ENCODE results near the gene CDR2. TPM values are rescaled to one million over a fixed set of nuclear protein-coding genes. Genes with fewer than 3 reads are reported as not detected.
"Not testable (repeated sequence)": the region's sequence is repeated elsewhere in the genome, so short reads cannot be mapped to it uniquely, and the experiment has no call there.

The CDR2 gene
- total RNA-seq, 1 donor from 2014 or later, result 6.7 TPM

DNA sequence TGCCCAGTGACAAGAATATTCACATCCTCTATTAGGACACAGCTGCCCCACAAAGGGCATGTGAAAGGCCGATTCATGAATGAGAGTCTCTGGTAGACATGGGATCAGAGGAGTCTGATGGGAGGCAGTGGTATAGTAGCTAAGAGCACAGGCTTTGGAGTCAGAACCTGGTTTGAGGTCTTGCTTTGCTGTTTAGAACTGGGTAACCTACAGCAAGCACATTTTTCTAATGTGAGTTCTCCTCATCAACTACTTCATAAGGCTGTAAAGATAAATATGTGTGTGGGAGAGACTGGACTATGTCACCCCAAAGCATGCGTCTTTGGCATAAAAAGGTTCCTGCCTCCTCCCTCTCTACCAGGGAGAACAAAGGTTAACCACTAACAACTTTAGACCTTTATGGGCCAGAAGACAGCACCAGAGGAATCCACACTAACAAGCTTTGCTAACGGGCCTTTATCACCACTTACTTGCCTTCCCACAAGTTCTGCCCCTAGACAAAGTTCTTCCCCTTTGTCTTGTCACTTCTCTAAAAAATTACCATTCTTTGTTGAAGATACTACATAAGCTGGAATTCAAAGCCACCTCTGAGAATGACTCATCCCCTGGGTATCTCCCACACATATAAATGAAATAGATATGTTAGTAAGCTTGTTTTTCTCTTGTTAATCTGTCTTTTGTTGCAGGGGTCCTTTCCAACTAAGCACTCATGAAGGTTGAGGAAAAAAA, 21.1 kb downstream of the CDR2 start:
- Mint-ChIP-seq H3K9me3 (no peaks in the 10 kb centered on the region), H3K27me3 (no peaks in the 10 kb centered on the region), H3K27ac (no peak overlapping the region), H3K4me3 (no peak overlapping the region), H3K36me3 (ENCODE audit: low read depth) (peaks cover 25% of the 10 kb centered on the region), H3K4me1 (peaks cover 30% of the 10 kb centered on the region)
- POLR2A ChIA-PET, result no interaction called here
- no peak for ATAC-seq (ENCODE audit: low read depth)
- TF ChIP-seq, protein P1, sequence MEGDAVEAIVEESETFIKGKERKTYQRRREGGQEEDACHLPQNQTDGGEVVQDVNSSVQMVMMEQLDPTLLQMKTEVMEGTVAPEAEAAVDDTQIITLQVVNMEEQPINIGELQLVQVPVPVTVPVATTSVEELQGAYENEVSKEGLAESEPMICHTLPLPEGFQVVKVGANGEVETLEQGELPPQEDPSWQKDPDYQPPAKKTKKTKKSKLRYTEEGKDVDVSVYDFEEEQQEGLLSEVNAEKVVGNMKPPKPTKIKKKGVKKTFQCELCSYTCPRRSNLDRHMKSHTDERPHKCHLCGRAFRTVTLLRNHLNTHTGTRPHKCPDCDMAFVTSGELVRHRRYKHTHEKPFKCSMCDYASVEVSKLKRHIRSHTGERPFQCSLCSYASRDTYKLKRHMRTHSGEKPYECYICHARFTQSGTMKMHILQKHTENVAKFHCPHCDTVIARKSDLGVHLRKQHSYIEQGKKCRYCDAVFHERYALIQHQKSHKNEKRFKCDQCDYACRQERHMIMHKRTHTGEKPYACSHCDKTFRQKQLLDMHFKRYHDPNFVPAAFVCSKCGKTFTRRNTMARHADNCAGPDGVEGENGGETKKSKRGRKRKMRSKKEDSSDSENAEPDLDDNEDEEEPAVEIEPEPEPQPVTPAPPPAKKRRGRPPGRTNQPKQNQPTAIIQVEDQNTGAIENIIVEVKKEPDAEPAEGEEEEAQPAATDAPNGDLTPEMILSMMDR (IDR thresholded peaks at IDR 0.05), result no peak
- CTCF ChIA-PET, result no interaction called here
- intact Hi-C loops (cut with micrococcal nuclease), result no loop called here
- DNase-seq, result no peak

DNA sequence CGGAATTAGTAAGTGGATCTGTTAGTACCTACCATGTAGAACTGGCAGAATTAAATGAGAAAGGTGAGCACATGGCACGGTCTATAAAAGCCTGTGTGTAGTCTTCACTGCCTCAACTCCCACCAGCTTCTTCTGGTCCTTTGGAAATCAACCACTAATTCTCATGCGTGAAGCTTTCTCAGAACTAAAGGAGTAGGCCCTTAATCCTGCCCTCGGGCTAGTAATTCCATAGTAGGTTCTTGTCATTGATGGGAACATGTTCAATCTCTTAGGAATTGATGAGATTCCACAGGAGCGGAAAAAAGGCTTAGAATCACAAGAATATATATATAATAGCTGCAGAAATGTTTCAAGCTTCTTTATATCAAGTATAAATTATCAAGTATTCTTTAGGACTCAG, 21.7 kb downstream of the CDR2 start:
- TF ChIP-seq, protein P1 (IDR thresholded peaks at IDR 0.05), result no peak
- ChIA-PET POLR2A (no interaction called here), CTCF (no interaction called here)
- Mint-ChIP-seq H3K4me3 (no peak overlapping the region), H3K27ac (no peak overlapping the region), H3K9me3 (no peaks in the 10 kb centered on the region), H3K27me3 (no peaks in the 10 kb centered on the region), H3K4me1 (peaks cover 23% of the 10 kb centered on the region), H3K36me3 (ENCODE audit: low read depth) (peaks cover 27% of the 10 kb centered on the region)
- no peak for ATAC-seq (ENCODE audit: low read depth)
- intact Hi-C loops (cut with micrococcal nuclease), result no loop called here
- no peak for DNase-seq

DNA sequence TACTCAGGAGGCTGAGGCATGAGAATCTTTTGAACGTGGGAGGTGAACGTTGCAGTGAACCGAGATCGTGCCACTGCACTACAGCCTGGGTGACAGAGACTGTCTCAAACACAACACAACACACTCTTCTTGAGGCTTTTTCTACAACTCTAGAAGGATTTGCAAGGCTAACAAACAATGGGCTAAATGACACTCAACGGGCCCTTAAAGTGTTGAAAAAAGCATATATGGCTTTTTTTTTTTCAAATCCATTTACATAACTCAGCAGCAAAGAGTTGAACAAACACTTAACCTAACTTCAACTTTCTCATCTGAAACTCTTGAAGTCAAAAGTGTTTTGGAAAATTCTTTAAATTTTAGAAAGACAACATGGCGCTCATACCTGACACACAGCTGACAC, 22.3 kb downstream of the CDR2 start:
- no peak for DNase-seq
- Mint-ChIP-seq H3K9me3 (no peaks in the 10 kb centered on the region), H3K4me3 (no peak overlapping the region), H3K4me1 (peaks cover 18% of the 10 kb centered on the region), H3K27me3 (no peaks in the 10 kb centered on the region), H3K36me3 (ENCODE audit: low read depth) (peaks cover 33% of the 10 kb centered on the region), H3K27ac (no peak overlapping the region)
- no peak for ATAC-seq (ENCODE audit: low read depth)
- ChIA-PET POLR2A (no interaction called here), CTCF (no interaction called here)
- intact Hi-C loops (cut with micrococcal nuclease), result no loop called here
- TF ChIP-seq, protein P1 (IDR thresholded peaks at IDR 0.05), result no peak

DNA sequence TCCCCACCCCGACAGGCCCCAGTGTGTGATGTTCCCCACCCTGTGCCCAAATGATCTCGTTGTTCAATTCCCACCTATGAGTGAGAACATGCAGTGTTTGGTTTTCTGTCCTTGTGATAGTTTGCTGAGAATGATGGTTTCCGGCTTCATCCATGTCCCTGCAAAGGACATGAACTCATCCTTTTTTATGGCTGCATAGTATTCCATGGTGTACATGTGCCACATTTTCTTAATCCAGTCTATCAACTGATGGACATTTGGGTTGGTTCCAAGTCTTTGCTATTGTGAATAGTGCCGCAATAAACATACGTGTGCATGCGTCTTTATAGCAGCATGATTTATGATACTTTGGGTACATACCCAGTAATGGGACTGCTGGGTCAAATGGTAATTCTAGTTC, 23.4 kb downstream of the CDR2 start:
- Mint-ChIP-seq H3K4me1 (peaks cover 15% of the 10 kb centered on the region), H3K36me3 (ENCODE audit: low read depth) (peaks cover 43% of the 10 kb centered on the region)
- H3K27ac Mint-ChIP-seq; ATAC-seq (ENCODE audit: low read depth); POLR2A ChIA-PET; DNase-seq; CTCF ChIA-PET; H3K9me3 Mint-ChIP-seq; H3K4me3 Mint-ChIP-seq; intact Hi-C loops (cut with micrococcal nuclease); H3K27me3 Mint-ChIP-seq: not testable (repeated sequence)

DNA sequence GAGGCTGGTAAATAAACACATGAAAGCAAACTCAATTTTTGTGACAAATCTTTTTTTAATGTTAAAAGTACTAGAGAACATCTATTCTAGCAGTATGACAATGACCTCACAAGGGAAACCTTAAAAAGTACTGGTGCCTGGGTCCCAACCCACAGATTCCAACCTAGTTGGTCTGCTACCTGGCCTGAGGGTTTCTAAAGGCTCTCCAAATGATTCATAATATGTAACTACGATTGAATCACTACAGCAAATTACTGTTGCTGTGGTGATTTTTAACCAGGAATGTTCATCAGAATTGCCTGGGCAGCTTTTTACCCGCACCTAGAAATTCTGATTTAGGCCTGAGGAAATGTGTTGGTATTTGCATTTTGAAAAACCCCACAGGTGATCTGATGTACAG, 26.1 kb downstream of the CDR2 start:
- no peaks in the 10 kb centered on the region for H3K9me3 Mint-ChIP-seq
- ATAC-seq (ENCODE audit: low read depth), result no peak
- no peaks in the 10 kb centered on the region for H3K27me3 Mint-ChIP-seq
- TF ChIP-seq, protein P1 (IDR thresholded peaks at IDR 0.05), result no peak
- ChIA-PET CTCF (no interaction called here), POLR2A (no interaction called here)
- no peak for DNase-seq
- intact Hi-C loops (cut with micrococcal nuclease), result no loop called here
- peaks cover 2% of the 10 kb centered on the region for H3K4me1 Mint-ChIP-seq
- peaks cover 43% of the 10 kb centered on the region for H3K36me3 Mint-ChIP-seq (ENCODE audit: low read depth)
- H3K27ac Mint-ChIP-seq, result no peak overlapping the region
- H3K4me3 Mint-ChIP-seq, result no peak overlapping the region

Data from activated B cell treated with CpG ODN at 0.5 μM for 24 hours (primary cell).